ENCODE measurements around the gene GAL3ST3.

The GAL3ST3 gene

GRCh38 chr11:66062408-66062807, 13.4 kb upstream of the GAL3ST3 start:
- TF ChIP-seq, protein P1, sequence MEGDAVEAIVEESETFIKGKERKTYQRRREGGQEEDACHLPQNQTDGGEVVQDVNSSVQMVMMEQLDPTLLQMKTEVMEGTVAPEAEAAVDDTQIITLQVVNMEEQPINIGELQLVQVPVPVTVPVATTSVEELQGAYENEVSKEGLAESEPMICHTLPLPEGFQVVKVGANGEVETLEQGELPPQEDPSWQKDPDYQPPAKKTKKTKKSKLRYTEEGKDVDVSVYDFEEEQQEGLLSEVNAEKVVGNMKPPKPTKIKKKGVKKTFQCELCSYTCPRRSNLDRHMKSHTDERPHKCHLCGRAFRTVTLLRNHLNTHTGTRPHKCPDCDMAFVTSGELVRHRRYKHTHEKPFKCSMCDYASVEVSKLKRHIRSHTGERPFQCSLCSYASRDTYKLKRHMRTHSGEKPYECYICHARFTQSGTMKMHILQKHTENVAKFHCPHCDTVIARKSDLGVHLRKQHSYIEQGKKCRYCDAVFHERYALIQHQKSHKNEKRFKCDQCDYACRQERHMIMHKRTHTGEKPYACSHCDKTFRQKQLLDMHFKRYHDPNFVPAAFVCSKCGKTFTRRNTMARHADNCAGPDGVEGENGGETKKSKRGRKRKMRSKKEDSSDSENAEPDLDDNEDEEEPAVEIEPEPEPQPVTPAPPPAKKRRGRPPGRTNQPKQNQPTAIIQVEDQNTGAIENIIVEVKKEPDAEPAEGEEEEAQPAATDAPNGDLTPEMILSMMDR (IDR thresholded peaks at IDR 0.05; ENCODE audit: borderline replicate concordance, extremely low read depth, low read length, poor library complexity, severe bottlenecking) = no peak
- no peak for TF ChIP-seq EZH2 (IDR thresholded peaks at IDR 0.05; ENCODE audit: borderline replicate concordance, low read depth, low read length, severe bottlenecking)
- Histone ChIP-seq H3K9ac (ENCODE audit: low read depth, low read length) (no peak overlapping the region), H4K20me1 (ENCODE audit: insufficient read depth, low read length) (peaks cover 22% of the 10 kb centered on the region; the same call in 1 of the 2 replicates), H3K79me2 (ENCODE audit: insufficient read depth, low read length) (peaks cover 37% of the 10 kb centered on the region), H3K27me3 (ENCODE audit: insufficient read depth, low read length, poor library complexity) (no peaks in the 10 kb centered on the region), H2AFZ (ENCODE audit: low read depth, low read length) (no peak overlapping the region), H3K4me1 (ENCODE audit: insufficient read depth, low read length) (no peaks in the 10 kb centered on the region), H3K36me3 (ENCODE audit: insufficient read depth, low read length) (peaks cover 97% of the 10 kb centered on the region), H3K4me3 (ENCODE audit: low read depth in 1 of 2, low read length in 2 of 2) (no peak overlapping the region), H3K4me2 (ENCODE audit: insufficient read depth, low read length) (no peak overlapping the region), H3K27ac (ENCODE audit: low read length) (no peak overlapping the region), H3K9me3 (ENCODE audit: insufficient read depth, low read length, severe bottlenecking) (no peaks in the 10 kb centered on the region)
- DNase-seq (no peak), ATAC-seq (ENCODE audit: insufficient read depth, low read depth) (no peak)

DNA sequence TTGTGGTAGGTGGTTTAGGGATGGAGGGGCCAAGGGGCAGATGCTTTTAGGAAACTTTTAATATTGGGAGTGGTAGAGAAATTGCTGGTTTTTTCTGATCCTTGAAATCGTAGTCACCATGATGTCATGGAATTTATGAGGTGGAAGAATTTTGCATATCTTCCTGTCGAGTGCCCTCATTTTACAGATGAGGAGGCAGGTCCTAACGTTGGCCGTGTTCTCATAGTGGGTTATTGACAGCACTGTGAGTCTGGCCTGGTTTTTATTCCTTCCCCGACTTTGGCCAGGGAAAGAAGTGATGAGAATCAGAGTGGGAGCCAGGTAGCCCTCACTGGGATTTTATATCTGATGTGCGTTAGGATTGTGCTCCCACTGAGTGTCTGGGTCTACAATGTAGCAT, 12.3 kb upstream of the GAL3ST3 start:
- TF ChIP-seq, protein P1 (IDR thresholded peaks at IDR 0.05; ENCODE audit: borderline replicate concordance, extremely low read depth, low read length, poor library complexity, severe bottlenecking) = no peak
- TF ChIP-seq EZH2 (IDR thresholded peaks at IDR 0.05; ENCODE audit: borderline replicate concordance, low read depth, low read length, severe bottlenecking) = no peak
- H3K27me3 ChIP-seq (ENCODE audit: insufficient read depth, low read length, poor library complexity) = no peaks in the 10 kb centered on the region
- H3K4me1 ChIP-seq (ENCODE audit: insufficient read depth, low read length) = no peaks in the 10 kb centered on the region
- peaks cover 40% of the 10 kb centered on the region for H3K79me2 ChIP-seq (ENCODE audit: insufficient read depth, low read length)
- H3K4me3 ChIP-seq (ENCODE audit: low read depth in 1 of 2, low read length in 2 of 2) = no peak overlapping the region
- peaks cover 16% of the 10 kb centered on the region; the same call in 1 of the 2 replicates for H4K20me1 ChIP-seq (ENCODE audit: insufficient read depth, low read length)
- H2AFZ ChIP-seq (ENCODE audit: low read depth, low read length) = no peak overlapping the region
- H3K4me2 ChIP-seq (ENCODE audit: insufficient read depth, low read length) = no peak overlapping the region
- H3K9me3 ChIP-seq (ENCODE audit: insufficient read depth, low read length, severe bottlenecking) = no peaks in the 10 kb centered on the region
- DNase-seq (no peak), ATAC-seq (ENCODE audit: insufficient read depth, low read depth) (no peak)
- no peak overlapping the region for H3K27ac ChIP-seq (ENCODE audit: low read length)
- H3K36me3 ChIP-seq (ENCODE audit: insufficient read depth, low read length) = peaks cover 97% of the 10 kb centered on the region
- no peak overlapping the region for H3K9ac ChIP-seq (ENCODE audit: low read depth, low read length)

DNA sequence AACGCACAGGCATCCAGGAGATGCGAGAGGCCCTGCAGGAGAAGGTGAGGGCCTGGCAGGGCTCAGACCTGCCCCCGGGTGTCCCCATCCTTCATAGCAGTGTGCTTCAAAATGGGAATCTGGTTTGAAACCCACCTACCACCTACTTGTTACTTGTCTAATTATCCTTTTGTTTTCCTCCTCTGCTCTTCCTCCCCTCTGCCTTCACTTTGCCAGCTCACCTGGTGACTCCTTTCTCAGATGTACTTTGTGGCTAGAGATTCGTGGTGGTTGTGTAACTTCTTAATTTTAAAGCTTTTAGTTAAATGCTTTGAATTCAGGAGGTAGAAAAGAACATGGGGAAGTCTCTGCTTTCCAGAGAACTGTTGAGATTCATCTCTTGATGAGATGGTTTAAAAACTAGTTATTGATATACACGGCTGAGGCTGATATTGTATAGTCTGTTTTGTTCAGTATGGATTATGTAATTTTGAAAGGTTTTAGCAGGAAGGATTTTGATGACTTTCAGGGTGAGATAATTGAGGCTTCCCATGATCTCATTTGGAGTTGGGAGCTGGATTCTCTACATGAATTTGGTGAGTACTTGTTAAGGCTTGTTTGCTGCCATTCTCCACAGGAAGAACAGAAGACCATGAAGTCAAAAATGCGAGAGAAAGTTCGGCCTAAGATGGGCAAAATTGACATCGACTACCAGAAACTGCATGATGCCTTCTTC, 11.2 kb upstream of the GAL3ST3 start:
- H3K27me3 ChIP-seq (ENCODE audit: insufficient read depth, low read length, poor library complexity) = no peaks in the 10 kb centered on the region
- H3K9me3 ChIP-seq (ENCODE audit: insufficient read depth, low read length, severe bottlenecking) = no peaks in the 10 kb centered on the region
- ATAC-seq (ENCODE audit: insufficient read depth, low read depth) = no peak
- no peak overlapping the region for H3K4me2 ChIP-seq (ENCODE audit: insufficient read depth, low read length)
- H3K9ac ChIP-seq (ENCODE audit: low read depth, low read length) = no peak overlapping the region
- TF ChIP-seq EZH2 (IDR thresholded peaks at IDR 0.05; ENCODE audit: borderline replicate concordance, low read depth, low read length, severe bottlenecking) = no peak
- TF ChIP-seq, protein P1 (IDR thresholded peaks at IDR 0.05; ENCODE audit: borderline replicate concordance, extremely low read depth, low read length, poor library complexity, severe bottlenecking) = no peak
- no peak overlapping the region for H3K27ac ChIP-seq (ENCODE audit: low read length)
- H3K79me2 ChIP-seq (ENCODE audit: insufficient read depth, low read length) = peaks cover 43% of the 10 kb centered on the region
- peaks cover 15% of the 10 kb centered on the region; the same call in 1 of the 2 replicates for H4K20me1 ChIP-seq (ENCODE audit: insufficient read depth, low read length)
- no peak overlapping the region for H3K4me3 ChIP-seq (ENCODE audit: low read depth in 1 of 2, low read length in 2 of 2)
- peaks cover 97% of the 10 kb centered on the region for H3K36me3 ChIP-seq (ENCODE audit: insufficient read depth, low read length)
- H2AFZ ChIP-seq (ENCODE audit: low read depth, low read length) = no peak overlapping the region
- DNase-seq = no peak
- H3K4me1 ChIP-seq (ENCODE audit: insufficient read depth, low read length) = peaks cover 2% of the 10 kb centered on the region; the same call in 1 of the 2 replicates

All from DND-41 (cell line).